Inferior parietal cortex (tissue), 1 donor: ENCODE measurements around the gene PTBP2.
"Not testable (repeated sequence)": the region's sequence is repeated elsewhere in the genome, so short reads cannot be mapped to it uniquely, and the experiment has no call there.

Source experiments
- DNase-seq: peaks from one replicate; pipeline ENCODE4 v3.0.0-alpha.2; 2016; ENCODE audit errors: extremely low spot score

Gene PTBP2

GRCh38 chr1:96741335-96741734 lies 19.8 kb downstream of the PTBP2 start:
- DNase-seq, result no peak

GRCh38 chr1:96746440-96747420 lies 25.1 kb downstream of the PTBP2 start:
- no peak for DNase-seq

- DNase-seq, result no peak
Measured at GRCh38 chr1:96747565-96747964, 26.0 kb downstream of the PTBP2 start.

DNA sequence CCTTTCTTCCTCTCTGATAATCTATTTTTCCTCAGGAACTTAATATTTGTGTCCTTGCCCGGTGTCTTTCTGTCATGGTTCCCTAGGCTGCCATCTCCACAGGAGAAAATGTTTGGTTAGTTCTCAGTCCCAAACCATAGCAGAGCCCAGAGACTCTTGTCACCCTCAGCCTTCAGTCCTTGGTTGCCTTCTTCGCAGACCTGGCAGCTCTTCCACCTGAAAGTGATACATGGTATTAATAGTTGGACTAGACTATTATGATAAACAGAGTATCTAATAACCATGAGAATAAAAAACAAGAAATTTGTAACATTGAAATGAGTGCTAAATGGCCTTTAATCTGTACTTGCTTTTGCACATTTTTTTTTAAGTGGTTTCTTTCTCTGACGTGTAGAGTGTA lies 26.5 kb downstream of the PTBP2 start:
- DNase-seq, result no peak

GRCh38 chr1:96749618-96750017 lies 28.0 kb downstream of the PTBP2 start:
- DNase-seq, result no peak

DNA sequence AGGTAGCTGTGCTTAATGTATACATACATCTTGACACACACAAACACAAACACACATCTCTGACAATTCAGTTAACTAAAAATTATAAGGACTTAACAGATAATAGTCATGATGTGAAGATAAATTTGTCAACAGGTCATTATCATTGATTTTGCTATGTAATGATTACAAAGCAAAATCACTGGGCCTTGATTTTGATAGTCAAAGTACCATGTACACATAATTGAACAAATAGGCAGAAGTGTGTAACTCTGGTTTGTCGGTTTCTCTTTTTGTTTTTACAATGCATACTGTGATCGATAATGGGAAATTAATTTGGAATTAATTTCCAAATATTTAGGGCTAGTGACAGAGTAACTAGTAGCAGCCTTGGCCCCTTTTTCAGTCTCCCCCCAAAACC lies 30.8 kb downstream of the PTBP2 start:
- no peak for DNase-seq

DNA sequence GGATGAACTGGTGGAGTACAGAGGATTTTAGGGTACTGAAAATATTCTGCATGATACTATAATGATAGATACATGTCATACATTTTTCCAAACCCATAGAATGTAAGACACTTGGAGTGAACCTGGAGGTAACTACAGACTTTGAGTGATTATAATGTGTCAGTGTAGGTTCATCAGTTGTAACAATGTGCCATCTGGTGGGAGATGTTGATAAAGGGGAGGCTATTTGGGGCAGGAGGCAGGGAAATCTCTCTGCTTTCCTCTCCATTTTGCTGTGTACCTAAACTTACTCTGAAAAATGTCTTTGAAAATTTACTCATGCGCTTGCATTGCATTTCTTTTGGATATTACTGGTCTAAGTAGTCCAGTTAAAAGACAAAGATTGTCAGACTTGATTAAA lies 35.2 kb downstream of the PTBP2 start:
- no peak for DNase-seq

- DNase-seq, result not testable (repeated sequence)
Measured at GRCh38 chr1:96762586-96762985, 41.0 kb downstream of the PTBP2 start.

GRCh38 chr1:96763514-96763913 lies 41.9 kb downstream of the PTBP2 start:
- DNase-seq, result no peak

DNA sequence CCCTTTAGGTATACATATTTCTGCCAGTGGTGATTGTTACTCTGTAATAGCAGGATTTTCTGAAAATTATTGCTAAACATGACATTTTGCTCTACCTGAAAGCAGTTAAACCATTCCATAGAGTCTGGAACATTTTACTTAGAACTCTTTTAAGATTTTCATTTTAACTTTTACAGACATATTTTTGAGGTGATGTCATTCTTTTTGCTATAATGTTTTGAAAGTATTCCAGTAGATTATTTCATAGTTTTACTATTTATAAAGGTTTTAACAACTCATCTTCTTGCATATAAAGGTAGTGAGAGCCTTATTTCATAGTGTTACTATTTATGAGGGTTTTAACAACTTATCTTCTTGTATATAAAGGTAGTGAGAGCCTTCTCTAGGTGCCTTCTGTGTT lies 42.9 kb downstream of the PTBP2 start:
- no peak for DNase-seq

DNA sequence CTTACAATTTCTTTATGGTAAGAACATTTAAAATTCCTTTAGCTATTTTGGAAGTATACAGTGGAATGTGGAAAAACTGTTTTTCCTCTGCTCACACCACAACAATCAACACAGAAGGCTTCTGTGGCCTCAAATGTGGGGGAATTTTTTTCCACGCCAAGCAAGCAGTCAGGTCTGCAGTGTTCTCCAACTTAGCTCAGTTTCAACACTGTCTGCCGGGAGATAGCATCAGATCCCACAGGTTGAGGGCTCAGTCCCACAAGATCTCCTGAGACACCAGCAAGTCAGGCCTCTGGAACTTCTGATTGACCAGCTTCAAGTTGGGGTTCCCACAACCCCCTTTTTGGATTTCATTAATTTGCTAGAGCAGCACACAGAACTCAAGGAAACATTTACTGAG lies 50.3 kb downstream of the PTBP2 start:
- no peak for DNase-seq

GRCh38 chr1:96772349-96772748 lies 50.8 kb downstream of the PTBP2 start:
- no peak for DNase-seq

- DNase-seq, result no peak
Measured at GRCh38 chr1:96772972-96773371, 51.4 kb downstream of the PTBP2 start.

GRCh38 chr1:96782206-96782605 lies 60.6 kb downstream of the PTBP2 start:
- no peak for DNase-seq

DNA sequence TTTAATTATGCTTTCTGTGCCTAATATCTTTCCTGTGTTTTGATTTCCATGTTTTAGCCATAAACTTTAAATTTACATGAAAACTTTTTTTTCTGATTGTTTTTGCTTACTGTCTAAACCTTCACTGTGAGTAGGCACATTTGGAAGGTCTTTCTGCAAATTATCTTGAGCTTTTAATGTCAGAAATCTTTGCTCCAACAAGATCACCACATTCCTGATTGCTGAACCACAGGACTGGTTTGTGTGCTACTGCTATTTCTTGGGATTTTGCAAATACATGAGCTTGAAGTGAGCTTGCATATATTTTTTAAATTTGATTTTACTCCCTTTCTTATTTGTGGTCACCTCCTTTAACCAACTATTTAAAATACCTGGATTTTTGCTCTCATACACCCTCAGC lies 61.3 kb downstream of the PTBP2 start:
- no peak for DNase-seq

GRCh38 chr1:96790599-96790998 lies 69.0 kb downstream of the PTBP2 start:
- no peak for DNase-seq

DNA sequence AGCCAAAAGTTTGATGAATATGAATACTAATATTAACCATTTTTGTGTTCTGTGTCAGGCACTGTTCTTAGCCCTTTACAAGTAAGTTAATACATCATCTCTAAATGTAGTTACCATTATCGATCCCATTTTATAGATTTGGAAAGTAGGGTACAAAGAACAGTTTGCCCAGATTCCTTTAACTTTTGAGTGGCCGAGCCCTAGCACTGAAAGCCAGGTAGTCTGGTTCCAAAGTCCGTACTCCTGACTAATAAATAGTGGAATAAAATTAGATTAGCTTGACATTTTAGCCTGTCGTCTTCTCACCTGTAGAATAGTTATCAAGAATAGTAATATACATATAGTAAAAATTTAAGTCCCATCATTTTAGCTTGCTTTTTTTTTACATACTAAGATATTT lies 70.6 kb downstream of the PTBP2 start:
- DNase-seq, result no peak

DNA sequence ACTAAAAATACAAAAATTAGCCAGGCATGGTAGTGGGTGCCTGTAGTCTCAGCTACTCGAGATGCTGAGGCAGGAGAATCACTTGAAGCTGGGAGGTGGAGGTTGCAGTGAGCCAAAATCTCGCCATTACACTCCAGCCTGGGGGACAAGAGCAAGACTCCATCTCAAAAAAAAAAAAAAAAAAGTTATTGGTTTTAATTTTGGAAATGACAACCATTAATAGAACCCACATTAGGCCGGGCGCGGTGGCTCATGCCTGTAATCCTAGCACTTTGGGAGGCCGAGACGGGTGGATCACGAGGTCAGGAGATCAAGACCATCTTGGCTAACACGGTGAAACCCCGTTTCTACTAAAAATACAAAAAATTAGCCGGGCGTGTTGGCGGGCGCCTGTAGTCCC lies 80.1 kb downstream of the PTBP2 start:
- not testable (repeated sequence) for DNase-seq

DNA sequence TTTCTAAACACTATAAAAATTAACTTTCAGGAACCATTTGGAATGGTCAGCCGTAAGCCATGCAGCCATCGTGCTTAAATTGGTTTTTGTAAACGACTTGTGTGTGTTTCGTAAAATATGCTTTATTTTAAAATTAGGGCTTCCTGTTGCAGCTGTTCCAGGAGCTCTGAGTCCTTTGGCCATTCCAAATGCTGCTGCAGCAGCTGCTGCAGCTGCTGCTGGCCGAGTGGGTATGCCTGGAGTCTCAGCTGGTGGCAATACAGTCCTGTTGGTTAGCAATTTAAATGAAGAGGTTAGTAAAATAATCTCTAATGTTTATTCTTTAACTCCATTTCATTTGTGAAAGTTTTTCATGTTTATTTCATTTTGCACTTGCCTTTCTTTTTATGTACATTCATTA lies 83.1 kb downstream of the PTBP2 start:
- no peak for DNase-seq

- DNase-seq, result no peak
Measured at GRCh38 chr1:96808191-96808590, 86.6 kb downstream of the PTBP2 start.

GRCh38 chr1:96815914-96816313 lies 94.3 kb downstream of the PTBP2 start:
- DNase-seq, result no peak

DNA sequence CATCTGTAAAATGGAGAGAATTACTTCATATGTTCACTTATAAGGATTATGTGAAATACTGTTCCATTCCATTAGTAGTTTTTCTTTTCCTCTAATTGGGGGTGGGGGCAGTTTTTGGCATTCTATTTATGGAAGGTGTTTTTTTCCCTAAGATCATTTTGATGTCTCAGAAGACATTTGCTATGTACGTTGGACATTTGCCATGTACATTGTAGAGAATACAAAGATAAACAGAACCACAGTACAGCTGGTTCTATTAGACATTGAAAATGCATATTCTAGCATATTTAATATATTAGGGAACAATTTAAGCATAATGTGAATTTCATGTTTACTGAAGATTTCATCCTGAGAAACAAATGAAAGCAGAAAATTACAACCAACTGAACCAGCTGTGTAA lies 98.5 kb downstream of the PTBP2 start:
- no peak for DNase-seq

DNA sequence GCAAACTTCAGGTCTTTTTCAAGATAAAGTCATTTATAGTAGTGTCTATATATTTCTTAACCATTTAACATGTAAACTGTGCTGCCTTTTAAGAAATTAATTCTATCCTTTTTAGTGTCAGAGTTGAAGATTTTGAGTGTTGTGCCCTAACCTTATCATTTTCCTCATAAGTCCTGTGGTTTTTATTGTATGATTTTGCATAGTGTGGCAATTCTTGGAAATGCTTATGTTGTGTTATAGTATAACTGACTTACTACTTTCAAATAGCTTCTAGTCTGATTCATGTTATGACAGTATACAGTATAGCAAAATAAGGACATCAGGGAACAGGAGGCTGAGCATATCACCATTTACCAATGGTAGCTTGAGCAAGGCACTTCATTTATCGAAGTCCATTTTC lies 99.1 kb downstream of the PTBP2 start:
- no peak for DNase-seq

GRCh38 chr1:96825231-96825630 lies 103.6 kb downstream of the PTBP2 start:
- DNase-seq, result no peak
